ENCODE measurements around the gene SNAP25. TPM values are rescaled to one million over a fixed set of nuclear protein-coding genes. Genes with fewer than 3 reads are reported as not detected.

The SNAP25 gene
- total and polyA plus RNA-seq, 9 of the 15 experiments (the other 6 are each of a cell fraction or from before 2014, with no cell fraction given) = 0.07 TPM; not detected in 8

DNA sequence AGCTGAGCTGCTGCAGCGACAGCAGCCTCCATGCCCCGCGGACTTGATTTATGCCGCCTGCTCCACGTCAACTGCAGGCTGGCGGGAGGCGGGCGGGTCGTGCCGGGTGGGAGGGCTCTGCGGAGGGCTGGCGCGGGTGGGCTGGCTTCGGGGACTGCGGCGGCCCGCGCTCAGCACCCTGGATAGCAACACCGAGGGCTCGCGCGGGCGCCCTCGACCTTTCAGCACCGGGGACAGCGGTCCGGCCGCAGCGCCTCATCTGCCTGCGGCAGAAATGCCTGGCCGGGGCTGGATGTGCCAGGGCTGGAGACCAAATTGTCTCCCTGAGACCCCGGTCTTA lies 792 bp downstream of the SNAP25 start (continued):
- TF ChIP-seq, protein P1, sequence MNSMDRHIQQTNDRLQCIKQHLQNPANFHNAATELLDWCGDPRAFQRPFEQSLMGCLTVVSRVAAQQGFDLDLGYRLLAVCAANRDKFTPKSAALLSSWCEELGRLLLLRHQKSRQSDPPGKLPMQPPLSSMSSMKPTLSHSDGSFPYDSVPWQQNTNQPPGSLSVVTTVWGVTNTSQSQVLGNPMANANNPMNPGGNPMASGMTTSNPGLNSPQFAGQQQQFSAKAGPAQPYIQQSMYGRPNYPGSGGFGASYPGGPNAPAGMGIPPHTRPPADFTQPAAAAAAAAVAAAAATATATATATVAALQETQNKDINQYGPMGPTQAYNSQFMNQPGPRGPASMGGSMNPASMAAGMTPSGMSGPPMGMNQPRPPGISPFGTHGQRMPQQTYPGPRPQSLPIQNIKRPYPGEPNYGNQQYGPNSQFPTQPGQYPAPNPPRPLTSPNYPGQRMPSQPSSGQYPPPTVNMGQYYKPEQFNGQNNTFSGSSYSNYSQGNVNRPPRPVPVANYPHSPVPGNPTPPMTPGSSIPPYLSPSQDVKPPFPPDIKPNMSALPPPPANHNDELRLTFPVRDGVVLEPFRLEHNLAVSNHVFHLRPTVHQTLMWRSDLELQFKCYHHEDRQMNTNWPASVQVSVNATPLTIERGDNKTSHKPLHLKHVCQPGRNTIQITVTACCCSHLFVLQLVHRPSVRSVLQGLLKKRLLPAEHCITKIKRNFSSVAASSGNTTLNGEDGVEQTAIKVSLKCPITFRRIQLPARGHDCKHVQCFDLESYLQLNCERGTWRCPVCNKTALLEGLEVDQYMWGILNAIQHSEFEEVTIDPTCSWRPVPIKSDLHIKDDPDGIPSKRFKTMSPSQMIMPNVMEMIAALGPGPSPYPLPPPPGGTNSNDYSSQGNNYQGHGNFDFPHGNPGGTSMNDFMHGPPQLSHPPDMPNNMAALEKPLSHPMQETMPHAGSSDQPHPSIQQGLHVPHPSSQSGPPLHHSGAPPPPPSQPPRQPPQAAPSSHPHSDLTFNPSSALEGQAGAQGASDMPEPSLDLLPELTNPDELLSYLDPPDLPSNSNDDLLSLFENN (IDR thresholded peaks at IDR 0.05; ENCODE audit: low read depth in 2 of 2, low read length in 2 of 2) = no peak
- TF ChIP-seq PHB2 (IDR thresholded peaks at IDR 0.05; ENCODE audit: low read depth) (no peak), LCOR (CRISPR knock-in tag; IDR thresholded peaks at IDR 0.05) (peak; percentile 87), ZNF384 (IDR thresholded peaks at IDR 0.05; ENCODE audit: low read depth, low read length) (no peak), EGR1 (conservative IDR thresholded peaks at IDR 0.05) (no peak), GATAD2A (IDR thresholded peaks at IDR 0.05) (no peak), CBX8 (IDR thresholded peaks at IDR 0.05; ENCODE audit: borderline replicate concordance, extremely low read depth, low read depth, low read length, poor library complexity, severe bottlenecking) (no peak), ZNF197 (CRISPR knock-in tag; IDR thresholded peaks at IDR 0.05; ENCODE audit: low read depth) (peak; percentile 84), SOX6 (IDR thresholded peaks at IDR 0.05) (no peak), HMG20B (CRISPR knock-in tag; IDR thresholded peaks at IDR 0.05) (no peak), HMG20A (CRISPR knock-in tag; conservative IDR thresholded peaks at IDR 0.05) (no peak), DACH1 (IDR thresholded peaks at IDR 0.05; ENCODE audit: partially characterized antibody) (no peak), NR1H2 (CRISPR knock-in tag; IDR thresholded peaks at IDR 0.05) (0 out of 2 replicates have a peak, but pooled peaks have one; percentile 77), TGIF2 (CRISPR knock-in tag; IDR thresholded peaks at IDR 0.05) (peak; percentile 97), FOXP1 (CRISPR knock-in tag; IDR thresholded peaks at IDR 0.05) (peak; percentile 96), ZBED1 (IDR thresholded peaks at IDR 0.05) (no peak), ATF1 (CRISPR knock-in tag; IDR thresholded peaks at IDR 0.05) (peak; percentile 55; the same call in 1 of the 2 replicates), ATF1 (tag; IDR thresholded peaks at IDR 0.05) (no peak), SIN3A (IDR thresholded peaks at IDR 0.05; ENCODE audit: borderline replicate concordance in 2 of 2, control insufficient read depth in 1 of 2, low read depth in 2 of 2, low read length in 2 of 2) (peak; percentile 92 to 98; a peak in 3 of 4 replicates), ZNF561 (CRISPR knock-in tag; conservative IDR thresholded peaks at IDR 0.05) (no peak), ZNF764 (CRISPR knock-in tag; IDR thresholded peaks at IDR 0.05; ENCODE audit: low read depth) (no peak), STAT5A (IDR thresholded peaks at IDR 0.05; ENCODE audit: borderline replicate concordance, low read length) (no peak), ZNF699 (CRISPR knock-in tag; IDR thresholded peaks at IDR 0.05; ENCODE audit: insufficient replicate concordance) (no peak)
- TF ChIP-seq, protein P2, sequence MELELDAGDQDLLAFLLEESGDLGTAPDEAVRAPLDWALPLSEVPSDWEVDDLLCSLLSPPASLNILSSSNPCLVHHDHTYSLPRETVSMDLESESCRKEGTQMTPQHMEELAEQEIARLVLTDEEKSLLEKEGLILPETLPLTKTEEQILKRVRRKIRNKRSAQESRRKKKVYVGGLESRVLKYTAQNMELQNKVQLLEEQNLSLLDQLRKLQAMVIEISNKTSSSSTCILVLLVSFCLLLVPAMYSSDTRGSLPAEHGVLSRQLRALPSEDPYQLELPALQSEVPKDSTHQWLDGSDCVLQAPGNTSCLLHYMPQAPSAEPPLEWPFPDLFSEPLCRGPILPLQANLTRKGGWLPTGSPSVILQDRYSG (tag; conservative IDR thresholded peaks at IDR 0.05; ENCODE audit: low read depth) = 0 out of 2 replicates have a peak, but pooled peaks have one; percentile 38
- TF ChIP-seq, protein P3, sequence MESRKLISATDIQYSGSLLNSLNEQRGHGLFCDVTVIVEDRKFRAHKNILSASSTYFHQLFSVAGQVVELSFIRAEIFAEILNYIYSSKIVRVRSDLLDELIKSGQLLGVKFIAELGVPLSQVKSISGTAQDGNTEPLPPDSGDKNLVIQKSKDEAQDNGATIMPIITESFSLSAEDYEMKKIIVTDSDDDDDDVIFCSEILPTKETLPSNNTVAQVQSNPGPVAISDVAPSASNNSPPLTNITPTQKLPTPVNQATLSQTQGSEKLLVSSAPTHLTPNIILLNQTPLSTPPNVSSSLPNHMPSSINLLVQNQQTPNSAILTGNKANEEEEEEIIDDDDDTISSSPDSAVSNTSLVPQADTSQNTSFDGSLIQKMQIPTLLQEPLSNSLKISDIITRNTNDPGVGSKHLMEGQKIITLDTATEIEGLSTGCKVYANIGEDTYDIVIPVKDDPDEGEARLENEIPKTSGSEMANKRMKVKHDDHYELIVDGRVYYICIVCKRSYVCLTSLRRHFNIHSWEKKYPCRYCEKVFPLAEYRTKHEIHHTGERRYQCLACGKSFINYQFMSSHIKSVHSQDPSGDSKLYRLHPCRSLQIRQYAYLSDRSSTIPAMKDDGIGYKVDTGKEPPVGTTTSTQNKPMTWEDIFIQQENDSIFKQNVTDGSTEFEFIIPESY (CRISPR knock-in tag; IDR thresholded peaks at IDR 0.05) = peak; percentile 66
